HG03045 (cell line): Measurements from ENCODE around the gene ATP12A.
A peak's percentile ranks its signal among the peaks of the same experiment; 100 is the strongest.

Experiments
- ATAC-seq: cut with Tn5 transposase; IDR thresholded peaks from one replicate; pipeline ENCODE4 v1.9.1; 2021; ENCODE audit warnings: mild to moderate bottlenecking, moderate library complexity; ENCODE audit not compliant: unreplicated experiment

The ATP12A gene

DNA sequence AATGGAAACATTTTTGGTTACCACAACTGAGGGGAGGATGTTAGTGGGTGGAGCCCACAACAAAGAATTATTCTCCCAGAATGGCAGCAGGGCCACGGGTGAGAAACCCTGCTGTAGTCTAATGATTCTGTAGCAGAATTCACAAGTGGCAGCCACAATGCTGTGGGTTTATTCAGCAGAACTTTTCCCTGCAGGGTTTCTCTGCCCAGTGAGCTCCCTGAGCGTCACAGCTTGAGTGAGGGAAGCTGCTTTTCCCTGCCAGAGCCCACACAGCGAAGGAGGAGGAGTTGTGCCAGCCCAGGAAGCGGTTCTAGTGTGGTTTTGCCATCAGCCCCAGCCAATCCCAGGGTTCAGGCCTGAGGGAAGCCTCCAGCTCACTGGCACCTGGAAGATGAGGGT is 4.4 kb downstream of the ATP12A start:
- ATAC-seq: no peak

DNA sequence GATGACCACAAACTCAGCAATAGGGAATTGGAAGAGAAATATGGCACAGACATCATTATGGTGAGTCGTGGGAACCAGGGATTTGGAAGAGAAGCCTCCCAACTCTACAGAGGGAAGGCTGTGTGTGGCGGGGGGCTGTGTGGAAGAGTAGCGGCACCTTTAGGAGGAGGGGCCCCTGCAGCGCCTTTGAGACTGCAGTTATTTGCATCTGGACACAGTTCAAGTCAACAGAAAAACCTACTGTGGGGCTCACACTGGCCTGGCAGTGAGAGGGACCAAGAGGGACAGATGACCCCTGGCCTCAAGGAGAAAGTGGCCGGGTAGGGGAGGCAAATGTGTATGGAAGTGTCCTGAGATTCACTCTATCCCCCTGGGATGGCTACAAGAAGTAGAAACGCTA is 5.1 kb downstream of the ATP12A start:
- no peak for ATAC-seq

- ATAC-seq: no peak
Measured at GRCh38 chr13:24687611-24688010, 7.4 kb downstream of the ATP12A start.

DNA sequence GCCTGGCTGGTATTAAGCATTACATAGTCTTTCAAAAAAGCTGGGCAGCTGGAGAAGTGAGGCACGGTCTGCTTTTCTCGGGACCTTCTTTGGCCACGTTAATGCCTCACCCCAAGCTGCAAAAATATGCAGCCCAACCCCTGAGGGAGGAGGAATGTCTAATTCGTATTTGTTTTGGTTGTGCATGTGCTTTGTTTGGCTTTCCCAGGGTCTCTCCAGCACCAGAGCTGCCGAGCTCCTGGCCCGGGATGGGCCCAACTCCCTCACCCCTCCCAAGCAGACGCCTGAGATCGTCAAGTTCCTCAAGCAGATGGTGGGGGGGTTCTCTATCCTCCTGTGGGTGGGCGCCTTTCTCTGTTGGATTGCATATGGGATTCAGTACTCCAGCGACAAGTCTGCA is 7.9 kb downstream of the ATP12A start:
- ATAC-seq: no peak

GRCh38 chr13:24688950-24689349 is 8.7 kb downstream of the ATP12A start:
- ATAC-seq: no peak

- ATAC-seq: no peak
Measured at GRCh38 chr13:24691381-24691780, 11.2 kb downstream of the ATP12A start.

DNA sequence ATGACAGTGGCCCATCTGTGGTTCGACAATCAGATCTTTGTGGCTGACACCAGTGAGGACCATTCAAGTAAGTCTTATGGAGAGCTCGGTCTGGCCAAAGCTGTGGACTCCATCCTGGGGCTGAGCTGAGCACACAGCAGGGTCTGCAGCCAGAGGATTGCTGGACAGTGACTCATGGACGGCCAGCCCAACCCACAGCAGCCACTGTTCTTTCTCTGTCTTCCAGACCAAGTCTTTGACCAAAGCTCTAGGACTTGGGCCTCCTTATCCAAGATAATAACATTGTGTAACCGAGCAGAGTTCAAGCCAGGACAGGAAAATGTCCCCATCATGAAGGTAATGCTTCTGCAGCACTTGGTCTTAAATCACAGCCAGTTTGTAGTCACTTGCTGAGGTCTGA is 12.4 kb downstream of the ATP12A start:
- no peak for ATAC-seq

GRCh38 chr13:24693862-24694471 is 13.8 kb downstream of the ATP12A start:
- ATAC-seq: no peak

- ATAC-seq: no peak
Measured at GRCh38 chr13:24694907-24695306, 14.7 kb downstream of the ATP12A start.

DNA sequence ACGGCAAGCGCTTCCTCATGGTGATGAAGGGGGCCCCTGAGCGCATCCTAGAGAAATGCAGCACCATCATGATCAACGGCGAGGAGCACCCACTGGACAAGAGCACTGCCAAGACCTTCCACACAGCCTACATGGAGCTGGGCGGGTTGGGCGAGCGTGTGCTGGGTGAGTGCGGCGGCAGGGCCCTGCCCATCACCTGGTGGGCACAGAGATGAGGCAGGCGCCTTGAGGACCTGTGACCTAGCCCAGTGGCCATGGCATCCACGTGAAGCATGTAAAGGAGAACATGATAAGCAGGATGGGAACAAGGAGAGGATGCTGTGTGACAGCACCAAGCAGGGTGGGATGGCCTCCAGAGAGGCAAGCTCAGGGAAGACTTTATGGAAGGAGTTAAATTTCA is 18.5 kb downstream of the ATP12A start:
- ATAC-seq: no peak

DNA sequence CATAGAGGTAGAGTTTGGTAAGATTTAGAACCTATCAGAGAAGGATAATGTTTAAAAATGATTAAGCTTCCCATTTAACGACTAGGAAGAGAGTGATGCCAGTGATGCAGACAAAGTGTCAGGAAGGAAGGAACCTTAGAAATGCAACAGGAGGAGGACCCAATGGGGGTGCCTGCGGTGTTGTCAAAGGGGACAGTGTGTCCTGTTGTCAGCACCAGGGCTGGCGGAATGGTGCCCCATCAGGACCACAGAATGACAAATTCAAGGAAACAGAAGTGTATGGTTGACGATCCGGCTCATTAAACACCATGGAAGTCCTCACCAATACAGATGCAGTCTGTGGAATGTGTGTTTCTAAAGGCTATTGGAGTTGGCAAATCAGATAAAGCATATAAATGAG is 19.3 kb downstream of the ATP12A start:
- ATAC-seq: no peak

GRCh38 chr13:24700539-24700938 is 20.3 kb downstream of the ATP12A start:
- no peak for ATAC-seq

DNA sequence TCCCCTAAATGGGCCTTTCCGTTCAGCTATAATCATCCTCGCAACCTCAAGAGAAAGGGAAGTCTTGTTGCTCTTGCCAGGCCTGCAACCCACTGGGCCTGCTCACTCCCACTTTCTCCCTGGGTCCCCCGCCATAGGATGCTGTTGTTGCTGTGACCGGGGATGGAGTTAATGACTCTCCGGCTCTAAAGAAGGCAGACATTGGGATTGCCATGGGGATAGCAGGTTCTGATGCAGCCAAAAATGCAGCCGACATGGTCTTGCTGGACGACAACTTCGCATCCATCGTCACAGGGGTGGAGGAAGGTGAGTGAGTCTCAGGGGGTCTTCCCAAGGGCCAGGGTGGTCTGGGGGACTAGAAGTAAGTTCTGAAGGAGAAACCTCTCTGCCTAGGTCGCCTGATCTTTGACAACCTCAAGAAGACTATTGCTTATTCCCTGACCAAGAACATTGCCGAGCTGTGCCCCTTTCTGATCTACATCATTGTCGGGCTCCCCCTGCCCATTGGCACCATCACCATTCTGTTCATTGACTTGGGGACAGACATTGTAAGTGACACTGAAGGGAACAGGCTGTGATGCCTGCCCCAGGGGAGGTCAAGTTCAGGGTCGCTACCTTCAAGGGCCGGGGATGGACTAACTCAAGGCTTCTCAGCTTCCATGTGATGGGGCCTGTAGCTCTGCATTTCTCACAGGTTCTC is 26.8 kb downstream of the ATP12A start:
- no peak for ATAC-seq

GRCh38 chr13:24709186-24709913 is 29.1 kb downstream of the ATP12A start:
- ATAC-seq: peak; percentile 73

DNA sequence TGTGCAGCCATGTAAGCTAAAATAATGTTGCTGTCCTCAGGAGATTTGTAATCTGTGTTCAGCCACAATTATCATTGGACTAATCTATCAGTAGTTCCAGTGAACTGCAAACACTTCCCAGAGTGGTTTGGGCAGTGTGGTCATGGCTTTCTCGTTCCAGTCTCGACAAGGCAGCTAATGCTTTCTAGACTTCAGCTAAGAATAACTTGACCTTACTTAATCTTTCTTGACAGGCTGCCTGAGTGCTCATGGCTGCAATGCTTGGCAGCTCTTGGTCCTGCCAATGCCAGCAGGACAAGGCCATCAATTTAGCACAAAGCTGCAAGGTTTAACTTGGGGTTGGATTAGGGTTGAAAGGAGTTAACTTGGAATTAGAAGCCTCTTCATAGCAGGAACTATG is 32.8 kb downstream of the ATP12A start:
- no peak for ATAC-seq

- ATAC-seq: no peak
Measured at GRCh38 chr13:24716011-24716410, 35.8 kb downstream of the ATP12A start.

DNA sequence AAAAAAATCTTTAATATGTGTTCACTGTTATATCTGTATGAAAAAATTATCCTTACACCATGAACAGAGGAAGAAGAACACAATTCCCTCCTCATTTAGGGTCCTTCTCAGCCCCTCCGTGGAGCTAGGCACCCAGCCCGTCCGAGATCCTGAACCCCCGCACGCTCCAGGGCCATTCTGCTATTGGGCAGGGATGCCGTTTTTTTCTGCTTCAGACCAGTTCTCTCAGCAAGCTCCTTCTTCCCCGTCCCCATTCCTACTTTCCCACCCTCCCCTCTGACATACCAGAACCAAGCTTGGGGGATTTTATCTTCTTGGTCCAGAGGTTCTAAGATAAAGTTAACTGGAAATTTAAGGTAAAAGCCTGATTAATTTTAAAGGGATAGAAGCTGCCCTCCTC is 36.2 kb downstream of the ATP12A start:
- ATAC-seq: no peak

- ATAC-seq: no peak
Measured at GRCh38 chr13:24717217-24717616, 37.0 kb downstream of the ATP12A start.

GRCh38 chr13:24718192-24718965 is 38.2 kb downstream of the ATP12A start:
- no peak for ATAC-seq

DNA sequence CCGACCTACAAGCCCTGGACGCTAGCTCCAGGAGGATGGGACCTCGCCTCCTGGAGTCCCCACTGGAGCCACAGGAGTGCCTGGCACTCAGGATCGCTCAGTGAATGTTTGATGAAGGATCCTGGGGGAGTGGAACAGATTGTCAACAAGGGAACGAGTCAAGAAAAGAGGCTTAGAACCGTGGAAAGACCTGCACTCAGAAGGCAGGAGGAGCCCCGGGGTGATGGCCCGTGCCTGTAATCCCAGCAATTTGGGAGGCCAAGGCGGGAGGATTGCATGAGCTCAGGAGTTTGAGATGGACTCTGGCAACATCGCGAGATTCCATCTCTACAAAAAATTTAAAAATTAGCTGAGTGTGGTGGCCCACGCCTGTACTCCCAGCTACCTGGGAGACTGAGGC is 38.9 kb downstream of the ATP12A start:
- ATAC-seq: no peak

GRCh38 chr13:24723206-24723605 is 43.0 kb downstream of the ATP12A start:
- ATAC-seq: no peak
